T47D (cell line): ENCODE results near the gene SLC46A1.
"Not testable (repeated sequence)": the region's sequence is repeated elsewhere in the genome, so short reads cannot be mapped to it uniquely, and the experiment has no call there.

ENCODE experiments used
- DNase-seq, 2 experiments: peaks; one replicate each; pipeline versions ENCODE4 v3.0.0 to v3.0.0-alpha.2; 2011 to 2012; ENCODE audit warnings: low read depth in 1 of 2, low spot score in 1 of 2
- JUND ChIP-seq: IDR thresholded peaks from 2 replicates; pipeline ENCODE4 v1.6.1; 2012; ENCODE audit warnings: low read depth
- in situ Hi-C: cut with HindIII; loops from 2 replicates; pipeline ENCODE4 v1.10.0; 2016; ENCODE audit warnings: low sequenced_read_pairs, low pct_unique_long_range_greater_than_20kb

SLC46A1 gene

GRCh38 chr17:28405632-28406472, at the start of gene SLC46A1:
Gene SLC46A1, minus strand, starts transcription at chr17:28406212. Its CDS starts 98 bp downstream, at chr17:28406114.
- in situ Hi-C loops = no loop called here

GRCh38 chr17:28449859-28450258, 43.8 kb upstream of the SLC46A1 start:
- TF ChIP-seq JUND = no peak
- in situ Hi-C loops = no loop called here
- no peak for DNase-seq

More at GRCh38 chr17:28405632-28406472, at the start of gene SLC46A1:
- TF ChIP-seq JUND = no peak
- peak; percentile 64 to 79 for DNase-seq

DNA sequence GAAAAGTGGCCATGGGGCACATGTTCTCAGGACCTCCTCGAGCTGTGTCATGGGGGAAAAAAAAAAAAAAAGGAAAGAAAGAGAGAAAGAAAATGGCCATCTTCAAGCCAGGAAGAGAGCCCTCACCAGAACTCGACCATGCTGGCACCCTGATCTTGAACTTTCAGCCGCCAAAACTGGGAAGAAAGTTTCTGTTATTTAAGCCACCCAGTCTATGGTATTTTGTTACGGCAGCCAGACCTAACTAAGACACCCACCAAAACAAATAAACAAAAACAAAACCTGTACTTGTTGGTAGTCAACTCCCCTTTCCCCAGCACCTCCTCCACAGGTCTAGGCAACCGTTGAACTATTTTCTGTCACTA, 41.4 kb upstream of the SLC46A1 start:
- no peak for DNase-seq
- in situ Hi-C loops = no loop called here
- no peak for TF ChIP-seq JUND

DNA sequence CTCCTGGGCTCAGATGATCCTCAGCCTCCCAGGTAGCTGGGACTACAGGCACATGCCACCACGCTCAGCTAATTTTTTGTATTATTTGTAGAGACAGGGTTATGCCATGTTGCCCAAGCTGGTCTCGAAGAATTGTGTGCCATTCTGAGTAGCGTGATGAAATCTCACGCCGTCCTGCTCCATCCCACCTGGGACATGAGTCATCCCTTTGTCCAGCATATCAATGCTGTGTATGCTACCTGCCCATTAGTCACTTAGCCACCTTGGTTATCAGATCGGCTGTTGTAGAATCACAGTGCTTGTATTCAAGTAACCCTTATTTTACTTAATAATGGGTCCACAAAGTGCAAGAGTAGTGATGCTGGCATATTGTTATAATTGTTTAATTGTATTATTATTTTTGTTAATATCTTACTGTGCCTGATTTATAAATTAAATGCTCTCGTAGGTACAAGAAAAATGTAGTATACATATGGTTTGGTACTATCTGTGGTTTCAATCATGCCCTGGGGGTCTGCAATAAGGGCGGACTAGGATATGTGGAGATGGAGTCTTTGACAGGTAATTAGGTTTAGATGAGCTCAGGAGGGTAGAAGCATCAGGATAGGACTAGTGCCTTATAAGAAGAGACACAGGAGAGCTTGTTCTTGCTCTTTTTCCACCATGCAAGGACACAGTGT, 40.8 kb upstream of the SLC46A1 start:
- TF ChIP-seq JUND = no peak
- in situ Hi-C loops = no loop called here
- no peak for DNase-seq

GRCh38 chr17:28443901-28444638, 38.1 kb upstream of the SLC46A1 start:
- in situ Hi-C loops = no loop called here
- DNase-seq = no peak

DNA sequence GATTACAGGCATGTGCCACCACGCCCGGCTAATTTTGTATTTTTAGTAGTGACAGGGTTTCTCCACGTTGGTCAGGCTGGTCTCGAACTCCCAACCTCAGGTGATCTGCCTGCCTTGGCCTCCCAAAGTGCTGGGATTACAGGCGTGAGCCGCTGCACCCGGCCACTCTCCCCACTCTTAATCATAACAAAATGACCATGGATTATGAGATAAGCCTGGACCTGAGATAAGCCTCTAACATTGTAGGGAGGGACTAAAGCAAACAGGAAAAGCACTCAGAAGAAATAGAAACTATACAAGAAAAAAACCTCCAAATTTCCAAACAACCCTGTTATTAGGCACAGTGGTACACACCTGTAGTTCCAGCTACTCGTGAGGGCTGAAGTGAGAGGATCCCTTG, 28.3 kb upstream of the SLC46A1 start:
- in situ Hi-C loops, DNase-seq: not testable (repeated sequence)

More at GRCh38 chr17:28443901-28444638, 38.1 kb upstream of the SLC46A1 start:
- no peak for TF ChIP-seq JUND

- no peak for DNase-seq
- in situ Hi-C loops = no loop called here
- no peak for TF ChIP-seq JUND
These were observed 27.7 kb upstream of the SLC46A1 start for GRCh38 chr17:28433721-28434120.

DNA sequence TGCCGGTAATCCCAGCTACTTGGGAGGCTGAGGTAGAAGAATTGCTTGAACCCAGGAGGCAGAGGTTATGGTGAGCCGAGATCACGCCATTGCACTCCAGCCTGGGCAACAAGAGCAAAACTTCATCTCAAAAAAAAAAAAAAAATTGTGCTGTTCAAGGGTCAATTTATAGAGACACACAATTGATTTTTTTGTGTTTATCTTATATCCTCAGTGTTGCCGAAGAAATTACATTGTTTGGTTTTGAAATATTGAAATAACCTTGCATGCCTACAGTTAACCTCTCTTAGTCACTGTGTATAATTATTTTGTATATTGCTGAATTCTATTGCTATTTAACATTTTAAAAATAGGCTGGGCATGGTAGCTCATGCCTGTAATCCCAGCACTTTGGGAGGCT, 22.0 kb upstream of the SLC46A1 start:
- in situ Hi-C loops, DNase-seq: not testable (repeated sequence)

DNA sequence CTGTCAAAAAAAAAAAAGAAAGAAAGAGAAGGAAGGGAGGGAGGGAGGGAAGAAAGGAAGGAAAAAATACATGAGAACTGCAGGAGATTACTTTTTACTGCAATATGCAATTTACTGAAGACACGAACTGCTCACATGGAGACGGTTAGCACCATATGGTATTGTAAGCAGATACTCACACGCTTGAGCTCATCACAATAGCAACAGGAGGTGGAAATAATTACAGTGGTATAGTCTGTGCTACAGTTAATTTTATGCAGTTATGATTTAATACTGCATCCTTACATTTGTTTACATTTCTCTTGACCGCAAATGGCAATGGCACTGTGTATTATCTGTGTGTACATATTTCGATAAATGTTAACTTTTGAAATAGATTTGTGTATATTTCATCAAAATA, 21.4 kb upstream of the SLC46A1 start:
- no peak for DNase-seq
- in situ Hi-C loops = no loop called here
- no peak for TF ChIP-seq JUND

GRCh38 chr17:28426081-28426519, 20.1 kb upstream of the SLC46A1 start:
- DNase-seq = peak in 1 of 2 experiments; percentile 49

GRCh38 chr17:28425206-28425605, 19.2 kb upstream of the SLC46A1 start:
- TF ChIP-seq JUND = no peak
- no peak for DNase-seq
- in situ Hi-C loops = no loop called here

More at GRCh38 chr17:28426081-28426519, 20.1 kb upstream of the SLC46A1 start:
- no peak for TF ChIP-seq JUND
- in situ Hi-C loops = no loop called here

DNA sequence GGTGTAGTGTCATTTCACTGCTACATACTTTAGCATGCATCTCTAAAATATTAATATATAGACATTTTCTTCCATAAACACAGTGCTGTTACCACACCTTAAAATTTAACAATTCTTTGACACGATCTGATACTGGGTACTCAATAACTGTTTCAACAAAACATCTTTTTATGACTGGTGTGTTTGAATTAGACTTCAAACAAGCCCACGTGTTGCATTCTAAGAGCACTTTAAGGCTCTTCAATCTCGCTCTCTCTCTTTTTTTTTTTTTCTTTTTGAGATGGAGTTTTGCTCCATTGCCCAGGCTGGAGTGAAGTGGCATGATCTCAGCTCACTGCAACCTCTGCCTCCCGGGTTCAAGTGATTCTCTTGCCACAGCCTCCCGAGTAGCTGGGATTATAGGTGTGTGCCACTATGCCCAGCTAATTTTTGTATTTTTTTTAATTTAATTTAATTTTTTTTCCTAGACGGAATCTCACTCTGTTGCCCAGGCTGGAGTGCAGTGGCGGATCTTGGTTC, 15.8 kb upstream of the SLC46A1 start:
- TF ChIP-seq JUND = no peak
- in situ Hi-C loops = no loop called here
- DNase-seq = no peak
